Chondrocyte (in vitro differentiated cells): Measurements from ENCODE around the gene PPM1E. TPM values are rescaled to one million over a fixed set of nuclear protein-coding genes. Genes with fewer than 3 reads are reported as not detected.
A peak's percentile ranks its signal among the peaks of the same experiment; 100 is the strongest.

Experiments used
- DNase-seq: peaks from one replicate; pipeline ENCODE4 v3.0.0; 2021; ENCODE audit warnings: mixed read lengths, low spot score
- H3K27ac Mint-ChIP-seq: one replicate; pipeline ENCODE4 v1.8.0; 2021; ENCODE audit warnings: mild to moderate bottlenecking, moderate library complexity, mixed read lengths; ENCODE audit not compliant: unreplicated experiment
- H3K27me3 Mint-ChIP-seq: 2 replicates; pipeline ENCODE4 v1.8.0; 2021; ENCODE audit warnings: low read depth, mixed read lengths
- H3K36me3 Mint-ChIP-seq: 2 replicates; pipeline ENCODE4 v1.8.0; 2021; ENCODE audit warnings: low read depth, mixed read lengths
- H3K4me1 Mint-ChIP-seq: 2 replicates; pipeline ENCODE4 v1.8.0; 2021; ENCODE audit warnings: low read depth, mild to moderate bottlenecking, mixed read lengths
- H3K4me3 Mint-ChIP-seq: one replicate; pipeline ENCODE4 v1.8.0; 2021; ENCODE audit warnings: mild to moderate bottlenecking, moderate library complexity, mixed read lengths; ENCODE audit not compliant: unreplicated experiment
- H3K9me3 Mint-ChIP-seq: 2 replicates; pipeline ENCODE4 v1.8.0; 2021; ENCODE audit warnings: low read depth, mixed read lengths
- total RNA-seq: library from RNA; stranded (reverse); gene quantifications from 3 replicates; pipeline ENCODE4 v1.2.1, GENCODE V29; 2021
- TF ChIP-seq, protein P1 (sequence below): fragments of 200-600 bp; sonication (generic); IDR thresholded peaks from 2 replicates; pipeline ENCODE4 v1.5.0; 2021; ENCODE audit warnings: antibody characterized with exemption, mild to moderate bottlenecking, moderate library complexity

The PPM1E gene
- total RNA-seq, 1 donor from 2014 or later = 2.2 TPM

GRCh38 chr17:58899191-58899590 lies 143.5 kb downstream of the PPM1E start:
- Mint-ChIP-seq H3K27me3 (peaks cover 2% of the 10 kb centered on the region), H3K4me1 (peaks cover 2% of the 10 kb centered on the region), H3K9me3 (peaks cover 14% of the 10 kb centered on the region), H3K4me3 (no peak overlapping the region), H3K36me3 (no peaks in the 10 kb centered on the region), H3K27ac (no peak overlapping the region)
- TF ChIP-seq, protein P1, sequence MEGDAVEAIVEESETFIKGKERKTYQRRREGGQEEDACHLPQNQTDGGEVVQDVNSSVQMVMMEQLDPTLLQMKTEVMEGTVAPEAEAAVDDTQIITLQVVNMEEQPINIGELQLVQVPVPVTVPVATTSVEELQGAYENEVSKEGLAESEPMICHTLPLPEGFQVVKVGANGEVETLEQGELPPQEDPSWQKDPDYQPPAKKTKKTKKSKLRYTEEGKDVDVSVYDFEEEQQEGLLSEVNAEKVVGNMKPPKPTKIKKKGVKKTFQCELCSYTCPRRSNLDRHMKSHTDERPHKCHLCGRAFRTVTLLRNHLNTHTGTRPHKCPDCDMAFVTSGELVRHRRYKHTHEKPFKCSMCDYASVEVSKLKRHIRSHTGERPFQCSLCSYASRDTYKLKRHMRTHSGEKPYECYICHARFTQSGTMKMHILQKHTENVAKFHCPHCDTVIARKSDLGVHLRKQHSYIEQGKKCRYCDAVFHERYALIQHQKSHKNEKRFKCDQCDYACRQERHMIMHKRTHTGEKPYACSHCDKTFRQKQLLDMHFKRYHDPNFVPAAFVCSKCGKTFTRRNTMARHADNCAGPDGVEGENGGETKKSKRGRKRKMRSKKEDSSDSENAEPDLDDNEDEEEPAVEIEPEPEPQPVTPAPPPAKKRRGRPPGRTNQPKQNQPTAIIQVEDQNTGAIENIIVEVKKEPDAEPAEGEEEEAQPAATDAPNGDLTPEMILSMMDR = no peak
- no peak for DNase-seq

- Mint-ChIP-seq H3K9me3 (peaks cover 22% of the 10 kb centered on the region), H3K36me3 (peaks cover 2% of the 10 kb centered on the region), H3K27ac (no peak overlapping the region), H3K4me3 (no peak overlapping the region), H3K27me3 (peaks cover 2% of the 10 kb centered on the region), H3K4me1 (peaks cover 2% of the 10 kb centered on the region)
- DNase-seq = no peak
- TF ChIP-seq, protein P1 = no peak
Measured at GRCh38 chr17:58902322-58902721, 146.7 kb downstream of the PPM1E start.

DNA sequence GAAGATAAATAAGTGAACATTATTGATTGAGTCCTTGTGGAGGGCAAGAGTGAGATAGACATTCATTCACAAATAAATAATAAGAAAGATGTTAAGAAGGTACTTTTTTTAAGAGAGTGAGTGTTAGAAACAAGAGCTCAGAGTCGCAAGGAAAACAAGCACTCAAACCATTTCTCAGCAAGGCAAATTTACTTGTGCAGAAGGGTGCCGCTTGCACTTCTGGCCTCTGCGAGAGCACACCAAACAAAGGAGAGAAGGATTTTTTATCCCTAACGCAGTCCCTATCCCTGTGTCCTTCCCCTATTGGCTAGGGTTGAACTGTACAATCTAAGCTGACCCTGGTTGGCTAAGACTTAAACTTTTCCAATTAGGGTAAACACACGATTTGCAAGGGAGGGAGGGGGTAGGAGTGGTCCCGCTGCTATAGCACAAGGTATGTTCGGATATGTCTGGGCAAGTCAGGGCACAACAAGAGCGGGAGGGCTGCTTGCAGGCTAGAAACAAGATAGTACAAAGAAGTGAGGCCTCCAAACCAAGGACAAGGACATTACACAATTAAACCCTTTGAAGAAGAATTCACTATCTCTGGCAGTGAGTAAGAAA lies 156.2 kb downstream of the PPM1E start:
- no peak for DNase-seq
- Mint-ChIP-seq H3K27me3 (no peaks in the 10 kb centered on the region), H3K36me3 (peaks cover 5% of the 10 kb centered on the region), H3K4me1 (peaks cover 8% of the 10 kb centered on the region), H3K27ac (no peak overlapping the region), H3K4me3 (no peak overlapping the region), H3K9me3 (peaks cover 22% of the 10 kb centered on the region)
- TF ChIP-seq, protein P1 = no peak

DNA sequence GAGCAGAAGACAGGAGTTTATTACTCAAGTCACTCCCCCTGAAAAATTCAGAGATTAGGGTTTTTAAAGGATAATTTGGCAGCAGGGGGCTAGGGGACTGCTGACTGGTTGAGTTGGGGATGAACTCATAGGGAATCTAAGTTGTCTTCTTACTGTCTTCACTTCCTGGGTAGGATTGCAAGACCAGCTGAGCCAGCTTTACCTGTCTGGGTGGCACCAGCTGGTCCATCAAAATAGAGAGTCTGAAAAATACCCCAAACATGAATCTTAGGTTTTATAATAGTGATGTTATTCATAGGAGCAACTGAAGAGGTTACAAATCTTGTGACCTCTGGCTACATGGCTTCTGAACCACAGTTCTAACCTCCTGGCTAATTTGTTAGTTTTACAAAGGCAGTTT lies 157.9 kb downstream of the PPM1E start:
- Mint-ChIP-seq H3K9me3 (peaks cover 22% of the 10 kb centered on the region), H3K4me1 (peaks cover 15% of the 10 kb centered on the region), H3K27ac (peak overlapping the region; percentile 3), H3K27me3 (no peaks in the 10 kb centered on the region), H3K36me3 (peaks cover 5% of the 10 kb centered on the region), H3K4me3 (no peak overlapping the region)
- DNase-seq = no peak
- TF ChIP-seq, protein P1 = no peak

GRCh38 chr17:58913971-58914769 lies 158.5 kb downstream of the PPM1E start:
- Mint-ChIP-seq H3K4me3 (no peak overlapping the region), H3K27me3 (no peaks in the 10 kb centered on the region), H3K9me3 (peaks cover 22% of the 10 kb centered on the region), H3K4me1 (peaks cover 18% of the 10 kb centered on the region), H3K27ac (peak overlapping the region; percentile 50), H3K36me3 (peaks cover 5% of the 10 kb centered on the region)
- no peak for DNase-seq
- TF ChIP-seq, protein P1 = no peak
